ENCODE results near the gene PRSS22. TPM values are rescaled to one million over a fixed set of nuclear protein-coding genes. Genes with fewer than 3 reads are reported as not detected.

PRSS22 gene
- total RNA-seq, 2 donors from 2014 or later = 5.0 to 6.2 TPM

DNA sequence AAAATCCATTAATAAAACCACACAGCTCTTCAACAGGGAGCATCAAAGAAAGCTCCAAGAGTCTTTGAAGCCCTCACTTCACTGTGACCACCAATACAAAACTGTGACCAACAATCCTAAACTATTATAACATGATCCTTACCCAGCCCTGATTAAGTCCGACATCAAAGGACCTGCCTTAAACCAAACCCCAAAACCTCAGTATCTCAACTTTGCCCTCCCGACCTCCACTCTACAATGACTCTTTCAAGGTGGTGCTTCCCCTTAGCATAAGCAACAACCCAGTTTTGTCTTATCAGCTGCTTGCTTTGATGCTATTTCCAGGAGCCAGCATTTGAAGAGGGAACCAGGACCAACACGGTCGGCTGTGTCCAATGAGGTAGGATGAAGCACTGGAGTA, 8.5 kb upstream of the PRSS22 start:
- H3K27me3 Mint-ChIP-seq (ENCODE audit: insufficient read depth) = peaks cover 64% of the 10 kb centered on the region
- H3K27me3 ChIP-seq (ENCODE audit: control insufficient read depth, insufficient read depth, low read length, poor library complexity, severe bottlenecking) = peaks cover 56% of the 10 kb centered on the region
- H3K27ac Mint-ChIP-seq = no peak overlapping the region
- H3K4me1 ChIP-seq (ENCODE audit: control insufficient read depth, insufficient read depth, low read length) = no peaks in the 10 kb centered on the region
- H3K36me3 Mint-ChIP-seq (ENCODE audit: low read depth) = no peaks in the 10 kb centered on the region
- no peak overlapping the region for H3K4me3 Mint-ChIP-seq
- DNase-seq = no peak
- H3K4me1 Mint-ChIP-seq = no peaks in the 10 kb centered on the region
- no peaks in the 10 kb centered on the region for H3K36me3 ChIP-seq (ENCODE audit: control insufficient read depth, insufficient read depth, low read length)
- TF ChIP-seq, protein P1, sequence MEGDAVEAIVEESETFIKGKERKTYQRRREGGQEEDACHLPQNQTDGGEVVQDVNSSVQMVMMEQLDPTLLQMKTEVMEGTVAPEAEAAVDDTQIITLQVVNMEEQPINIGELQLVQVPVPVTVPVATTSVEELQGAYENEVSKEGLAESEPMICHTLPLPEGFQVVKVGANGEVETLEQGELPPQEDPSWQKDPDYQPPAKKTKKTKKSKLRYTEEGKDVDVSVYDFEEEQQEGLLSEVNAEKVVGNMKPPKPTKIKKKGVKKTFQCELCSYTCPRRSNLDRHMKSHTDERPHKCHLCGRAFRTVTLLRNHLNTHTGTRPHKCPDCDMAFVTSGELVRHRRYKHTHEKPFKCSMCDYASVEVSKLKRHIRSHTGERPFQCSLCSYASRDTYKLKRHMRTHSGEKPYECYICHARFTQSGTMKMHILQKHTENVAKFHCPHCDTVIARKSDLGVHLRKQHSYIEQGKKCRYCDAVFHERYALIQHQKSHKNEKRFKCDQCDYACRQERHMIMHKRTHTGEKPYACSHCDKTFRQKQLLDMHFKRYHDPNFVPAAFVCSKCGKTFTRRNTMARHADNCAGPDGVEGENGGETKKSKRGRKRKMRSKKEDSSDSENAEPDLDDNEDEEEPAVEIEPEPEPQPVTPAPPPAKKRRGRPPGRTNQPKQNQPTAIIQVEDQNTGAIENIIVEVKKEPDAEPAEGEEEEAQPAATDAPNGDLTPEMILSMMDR (conservative IDR thresholded peaks at IDR 0.05) = no peak
- no peaks in the 10 kb centered on the region for H3K9me3 ChIP-seq (ENCODE audit: control insufficient read depth, low read length)
- H3K9me3 Mint-ChIP-seq = peaks cover 1% of the 10 kb centered on the region
- no peak overlapping the region for H3K4me3 ChIP-seq (ENCODE audit: low read length)
- H3K27ac ChIP-seq (ENCODE audit: low read depth, low read length) = no peak overlapping the region
- H3K9ac ChIP-seq (ENCODE audit: extremely low read depth, low read length, poor library complexity, severe bottlenecking) = no peak overlapping the region
- 62 to 81% methylated on average over 2 to 3 of the region's 4 CpGs for WGBS, 2 experiments (ENCODE audit: insufficient coverage in 1 of 2, insufficient read length in 1 of 2)

DNA sequence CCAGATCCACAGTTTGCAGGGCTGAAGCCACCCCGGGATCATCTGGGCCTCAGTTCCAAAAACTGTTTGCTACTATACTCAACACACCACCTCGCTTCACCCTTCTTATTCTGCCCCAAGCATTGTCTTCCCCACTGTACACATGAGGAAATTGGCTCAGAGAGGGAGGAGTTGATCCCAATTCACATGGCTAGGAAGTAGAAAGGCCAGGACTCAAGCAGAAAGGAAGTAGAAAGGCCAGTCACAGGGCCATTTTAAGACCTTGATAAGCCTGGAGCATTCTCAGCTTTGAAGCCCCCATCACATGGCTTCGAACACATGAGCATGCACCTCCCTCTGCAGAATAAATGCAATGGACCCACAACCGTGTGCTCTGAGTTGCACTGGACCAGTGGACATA, 7.7 kb upstream of the PRSS22 start:
- Histone ChIP-seq H3K9ac (ENCODE audit: extremely low read depth, low read length, poor library complexity, severe bottlenecking) (no peak overlapping the region), H3K27ac (ENCODE audit: low read depth, low read length) (no peak overlapping the region), H3K9me3 (ENCODE audit: control insufficient read depth, low read length) (peaks cover 5% of the 10 kb centered on the region), H3K36me3 (ENCODE audit: control insufficient read depth, insufficient read depth, low read length) (no peaks in the 10 kb centered on the region), H3K4me1 (ENCODE audit: control insufficient read depth, insufficient read depth, low read length) (no peaks in the 10 kb centered on the region), H3K4me3 (ENCODE audit: low read length) (no peak overlapping the region), H3K27me3 (ENCODE audit: control insufficient read depth, insufficient read depth, low read length, poor library complexity, severe bottlenecking) (peaks cover 54% of the 10 kb centered on the region)
- Mint-ChIP-seq H3K27me3 (ENCODE audit: insufficient read depth) (peaks cover 64% of the 10 kb centered on the region), H3K27ac (no peak overlapping the region), H3K9me3 (peaks cover 6% of the 10 kb centered on the region), H3K36me3 (ENCODE audit: low read depth) (no peaks in the 10 kb centered on the region), H3K4me3 (no peak overlapping the region), H3K4me1 (no peaks in the 10 kb centered on the region)
- 82 to 93% methylated on average over 3 to 4 of the region's 4 CpGs for WGBS, 2 experiments (ENCODE audit: insufficient coverage in 1 of 2, insufficient read length in 1 of 2)
- TF ChIP-seq, protein P1 (conservative IDR thresholded peaks at IDR 0.05) = no peak
- DNase-seq = no peak

DNA sequence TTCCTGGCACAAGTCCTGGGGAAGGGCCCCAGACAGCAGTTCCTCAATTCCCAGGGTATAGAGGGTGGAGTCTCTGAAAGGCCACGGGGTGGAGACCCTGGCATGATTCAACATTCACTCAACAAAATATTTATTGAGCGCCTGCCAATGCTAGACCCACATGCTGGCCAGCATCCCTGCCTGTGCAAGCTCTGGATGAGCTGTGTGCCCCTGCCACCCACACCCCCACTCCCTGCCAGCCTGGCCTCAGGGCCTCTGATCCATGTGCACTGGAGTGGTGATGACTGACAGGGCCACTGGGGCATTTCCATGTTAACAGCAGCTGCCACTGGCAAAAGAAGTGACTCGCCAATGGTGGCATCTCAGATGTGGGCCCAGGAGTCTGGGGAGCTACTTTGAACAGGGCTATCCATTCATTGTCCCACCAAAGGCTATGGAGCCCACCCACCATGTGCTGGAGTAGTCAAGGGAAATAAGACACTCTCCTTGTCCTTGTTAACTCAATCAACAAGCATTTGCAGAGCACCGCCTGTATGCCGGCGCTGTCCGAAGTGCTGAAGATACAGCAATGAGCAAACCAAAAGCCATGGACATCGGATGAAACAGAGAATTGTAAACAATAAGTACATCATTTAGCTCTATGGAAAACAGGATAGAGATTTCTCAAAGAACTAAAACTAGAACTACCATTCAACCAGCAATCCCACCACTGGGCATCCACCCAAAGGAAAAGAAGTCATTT, 3.0 kb upstream of the PRSS22 start:
- peak; percentile 72 for DNase-seq
- no peaks in the 10 kb centered on the region for H3K4me1 ChIP-seq (ENCODE audit: control insufficient read depth, insufficient read depth, low read length)
- WGBS, 2 experiments (ENCODE audit: insufficient coverage in 1 of 2, insufficient read length in 1 of 2) = 67 to 70% methylated on average over 4 to 8 of the region's 8 CpGs
- no peak overlapping the region for H3K9ac ChIP-seq (ENCODE audit: extremely low read depth, low read length, poor library complexity, severe bottlenecking)
- peaks cover 55% of the 10 kb centered on the region for H3K27me3 Mint-ChIP-seq (ENCODE audit: insufficient read depth)
- H3K4me3 ChIP-seq (ENCODE audit: low read length) = no peak overlapping the region
- H3K4me3 Mint-ChIP-seq = no peak overlapping the region
- H3K27ac Mint-ChIP-seq = no peak overlapping the region
- peaks cover 8% of the 10 kb centered on the region for H3K9me3 ChIP-seq (ENCODE audit: control insufficient read depth, low read length)
- peaks cover 2% of the 10 kb centered on the region for H3K4me1 Mint-ChIP-seq
- peaks cover 9% of the 10 kb centered on the region for H3K9me3 Mint-ChIP-seq
- TF ChIP-seq, protein P1 (conservative IDR thresholded peaks at IDR 0.05) = no peak
- no peaks in the 10 kb centered on the region for H3K36me3 Mint-ChIP-seq (ENCODE audit: low read depth)
- H3K27me3 ChIP-seq (ENCODE audit: control insufficient read depth, insufficient read depth, low read length, poor library complexity, severe bottlenecking) = peaks cover 54% of the 10 kb centered on the region
- H3K36me3 ChIP-seq (ENCODE audit: control insufficient read depth, insufficient read depth, low read length) = no peaks in the 10 kb centered on the region
- no peak overlapping the region for H3K27ac ChIP-seq (ENCODE audit: low read depth, low read length)
